Liver (tissue), 9 donors: Measurements from ENCODE around the gene ATP6V1C2. TPM values are rescaled to one million over a fixed set of nuclear protein-coding genes. Genes with fewer than 3 reads are reported as not detected.

Source experiments
- DNase-seq: peaks from one replicate; pipeline ENCODE4 v3.0.0-alpha.2; 2017; ENCODE audit warnings: low spot score
- H3K27ac ChIP-seq, 2 donors: one replicate each; pipeline ENCODE4 v1.7.0; 2013; ENCODE audit warnings: inconsistent platforms in 2 of 2, low read length in 2 of 2, control low read depth in 1 of 2, low read depth in 1 of 2, mild to moderate bottlenecking in 1 of 2
- H3K27me3 ChIP-seq, 4 donors: one replicate each; pipeline versions ENCODE4 v1.6.1 to v1.7.0; 2013; ENCODE audit warnings: low read length in 3 of 4, inconsistent platforms in 1 of 4, mild to moderate bottlenecking in 1 of 4, moderate library complexity in 1 of 4; ENCODE audit not compliant: control insufficient read depth in 4 of 4, insufficient read depth in 4 of 4
- H3K36me3 ChIP-seq, 4 donors: one replicate each; pipeline versions ENCODE4 v1.6.1 to v1.7.0; 2013; ENCODE audit warnings: low read length in 3 of 4, mild to moderate bottlenecking in 3 of 4, low read depth in 1 of 4, moderate library complexity in 1 of 4; ENCODE audit not compliant: control insufficient read depth in 4 of 4, insufficient read depth in 3 of 4
- H3K4me1 ChIP-seq, 4 donors: one replicate each; pipeline versions ENCODE4 v1.6.1 to v1.7.0; 2013; ENCODE audit warnings: low read length in 3 of 4, mild to moderate bottlenecking in 3 of 4, moderate library complexity in 1 of 4; ENCODE audit not compliant: control insufficient read depth in 4 of 4, insufficient read depth in 4 of 4
- H3K4me3 ChIP-seq, 3 donors: one replicate each; pipeline versions ENCODE4 v1.6.1 to v1.7.0; 2013; ENCODE audit warnings: low read length in 3 of 3, control low read depth in 1 of 3, low read depth in 1 of 3, mild to moderate bottlenecking in 1 of 3
- H3K9ac ChIP-seq, 2 donors: one replicate each; pipeline ENCODE4 v1.7.0; 2013; ENCODE audit warnings: low read length in 2 of 2, mild to moderate bottlenecking in 2 of 2, moderate library complexity in 2 of 2, control low read depth in 1 of 2, low read depth in 1 of 2
- H3K9me3 ChIP-seq, 4 donors: one replicate each; pipeline versions ENCODE4 v1.6.1 to v1.7.0; 2013; ENCODE audit warnings: low read length in 3 of 4; ENCODE audit not compliant: control insufficient read depth in 4 of 4
- ATF3 ChIP-seq: IDR thresholded peaks from 2 replicates; pipeline ENCODE4 v1.6.1; 2016; ENCODE audit warnings: antibody characterized with exemption
- EGR1 ChIP-seq, 2 donors: IDR thresholded peaks; 2 replicates each; pipeline ENCODE4 v1.6.1; 2016 to 2018; ENCODE audit warnings: antibody characterized with exemption in 2 of 2, low read depth in 2 of 2
- FOXA1 ChIP-seq: IDR thresholded peaks from 2 replicates; pipeline ENCODE4 v1.6.1; 2016; ENCODE audit warnings: antibody characterized with exemption
- FOXA2 ChIP-seq: IDR thresholded peaks from 2 replicates; pipeline ENCODE4 v1.6.1; 2016; ENCODE audit warnings: antibody characterized with exemption
- GABPA ChIP-seq, 2 donors: IDR thresholded peaks in 1 of 2; conservative IDR thresholded peaks in 1 of 2; 2 replicates each; pipeline ENCODE4 v1.6.1; 2016; ENCODE audit warnings: antibody characterized with exemption in 2 of 2, mild to moderate bottlenecking in 1 of 2, moderate library complexity in 1 of 2
- HNF4A ChIP-seq, 2 donors: conservative IDR thresholded peaks; 2 replicates each; pipeline ENCODE4 v1.6.1; 2016; ENCODE audit warnings: antibody characterized with exemption in 2 of 2, mild to moderate bottlenecking in 2 of 2
- HNF4G ChIP-seq: IDR thresholded peaks from 2 replicates; pipeline ENCODE4 v1.6.1; 2016; ENCODE audit warnings: antibody characterized with exemption
- MAX ChIP-seq: IDR thresholded peaks from 2 replicates; pipeline ENCODE4 v1.6.1; 2016; ENCODE audit warnings: antibody characterized with exemption
- NR2F2 ChIP-seq: IDR thresholded peaks from 2 replicates; pipeline ENCODE4 v1.6.1; 2016; ENCODE audit warnings: antibody characterized with exemption
- RAD21 ChIP-seq, 2 donors: IDR thresholded peaks; 2 replicates each; pipeline ENCODE4 v1.6.1; 2016; ENCODE audit warnings: antibody characterized with exemption in 2 of 2, mild to moderate bottlenecking in 2 of 2
- REST ChIP-seq: IDR thresholded peaks from 2 replicates; pipeline ENCODE4 v1.6.1; 2016; ENCODE audit warnings: antibody characterized with exemption, mild to moderate bottlenecking
- RXRA ChIP-seq, 2 donors: IDR thresholded peaks; 2 replicates each; pipeline ENCODE4 v1.6.1; 2017 to 2018; ENCODE audit warnings: antibody characterized with exemption in 2 of 2, mild to moderate bottlenecking in 1 of 2
- SP1 ChIP-seq: IDR thresholded peaks from 2 replicates; pipeline ENCODE4 v1.6.1; 2018; ENCODE audit warnings: antibody characterized with exemption, mild to moderate bottlenecking
- TAF1 ChIP-seq: conservative IDR thresholded peaks from 2 replicates; pipeline ENCODE4 v1.6.1; 2016; ENCODE audit warnings: antibody characterized with exemption, mild to moderate bottlenecking
- YY1 ChIP-seq: IDR thresholded peaks from 2 replicates; pipeline ENCODE4 v1.6.1; 2016; ENCODE audit warnings: antibody characterized with exemption, mild to moderate bottlenecking
- ZBTB33 ChIP-seq: IDR thresholded peaks from 2 replicates; pipeline ENCODE4 v1.6.1; 2016; ENCODE audit warnings: antibody characterized with exemption
- WGBS: extraction: QIAGEN DNeasy Blood & Tissue Kit; methylation state at CpG from one replicate; pipeline ENCODE4 v1.1.7; 2013; 5-methylcytosine and 5-hydroxymethylcytosine counted together
- polyA plus RNA-seq, 2 donors: library from polyadenylated mRNA; stranded (reverse) in 1 of 2; unstranded in 1 of 2; fragments of 200-250 nt in 1 of 2; fragments of >200 nt in 1 of 2; fragmentation: Nextera tagmentation in 1 of 2; extraction: Ambion mirVana in 1 of 2; gene quantifications; one replicate each; pipeline versions ENCODE4 v1.2.1 to v1.2.3, GENCODE V29; 2013 to 2015
- total RNA-seq, 2 donors: library from RNA; depleted of rRNA; stranded (reverse); fragments of >200 nt; gene quantifications; one replicate each; pipeline ENCODE4 v1.2.3, GENCODE V29; 2014
- donor health status: healthy.
- donor health status: healthy.
- donor health status: healthy.
- donor health status: healthy.
- donor health status: healthy.

Gene ATP6V1C2
- total and polyA plus RNA-seq, 4 donors = 0.08 to 0.66 (median 0.33) TPM

- no peak overlapping the region for H3K4me3 ChIP-seq
- 52% methylated on average over 8 of the region's 8 CpGs for WGBS
- H3K9ac ChIP-seq = no peak overlapping the region
- DNase-seq = no peak
- TF ChIP-seq EGR1 (IDR thresholded peaks at IDR 0.05; ENCODE audit: low read depth in 2 of 2) = no peak
- no peak for TF ChIP-seq ATF3
- TF ChIP-seq MAX = no peak
- no peak for TF ChIP-seq TAF1
- TF ChIP-seq HNF4A (conservative IDR thresholded peaks at IDR 0.05) = no peak
- no peak for TF ChIP-seq YY1
- no peak for TF ChIP-seq ZBTB33
- no peak for TF ChIP-seq SP1
- no peaks in the 10 kb centered on the region for H3K9me3 ChIP-seq
- H3K27me3 ChIP-seq = no peaks in the 10 kb centered on the region
- H3K27ac ChIP-seq = no peak overlapping the region
- no peaks in the 10 kb centered on the region for H3K4me1 ChIP-seq
- no peaks in the 10 kb centered on the region for H3K36me3 ChIP-seq
These were observed 99.1 kb downstream of the ATP6V1C2 start for GRCh38 chr2:10820562-10820961.

GRCh38 chr2:10820978-10821695 lies 99.7 kb downstream of the ATP6V1C2 start:
- H3K4me1 ChIP-seq = no peaks in the 10 kb centered on the region
- no peak overlapping the region for H3K4me3 ChIP-seq
- 76% methylated on average over 13 of the region's 13 CpGs for WGBS
- H3K36me3 ChIP-seq = no peaks in the 10 kb centered on the region
- no peaks in the 10 kb centered on the region for H3K27me3 ChIP-seq
- no peak overlapping the region for H3K9ac ChIP-seq
- TF ChIP-seq GABPA (IDR thresholded peaks at IDR 0.05 in 1 of 2, conservative IDR thresholded peaks at IDR 0.05 in 1 of 2) (no peak), FOXA2 (no peak), RXRA (IDR thresholded peaks at IDR 0.05) (no peak), RAD21 (IDR thresholded peaks at IDR 0.05) (no peak), NR2F2 (no peak), SP1 (no peak), HNF4A (conservative IDR thresholded peaks at IDR 0.05) (no peak), HNF4G (no peak), TAF1 (no peak)
- no peak overlapping the region for H3K27ac ChIP-seq
- no peaks in the 10 kb centered on the region for H3K9me3 ChIP-seq
- no peak for DNase-seq

GRCh38 chr2:10824191-10824590 lies 102.8 kb downstream of the ATP6V1C2 start:
- WGBS = 84% methylated on average over 4 of the region's 4 CpGs
- TF ChIP-seq NR2F2 = no peak
- no peak for TF ChIP-seq HNF4A (conservative IDR thresholded peaks at IDR 0.05)
- TF ChIP-seq RXRA (IDR thresholded peaks at IDR 0.05) = no peak
- TF ChIP-seq FOXA2 = no peak
- no peak for TF ChIP-seq TAF1
- no peak for TF ChIP-seq RAD21 (IDR thresholded peaks at IDR 0.05)
- TF ChIP-seq HNF4G = no peak
- no peak for TF ChIP-seq SP1
- TF ChIP-seq GABPA (IDR thresholded peaks at IDR 0.05 in 1 of 2, conservative IDR thresholded peaks at IDR 0.05 in 1 of 2) = no peak
- TF ChIP-seq REST = no peak
- no peak for TF ChIP-seq FOXA1
- Histone ChIP-seq H3K4me1 (peaks cover 0 to 7% (median 3%) of the 10 kb centered on the region in 4 donors), H3K27ac (no peak overlapping the region), H3K4me3 (no peak overlapping the region), H3K9ac (no peak overlapping the region), H3K27me3 (no peaks in the 10 kb centered on the region), H3K9me3 (no peaks in the 10 kb centered on the region), H3K36me3 (no peaks in the 10 kb centered on the region)
- DNase-seq = no peak
